ENCODE results near the gene VWA5A.
"Not testable (repeated sequence)": the region's sequence is repeated elsewhere in the genome, so short reads cannot be mapped to it uniquely, and the experiment has no call there.

Gene VWA5A

GRCh38 chr11:124160986-124161385 is 45.7 kb downstream of the VWA5A start:
- Histone ChIP-seq H3K4me2 (ENCODE audit: low read length) (no peak overlapping the region), H2AFZ (ENCODE audit: low read length) (no peak overlapping the region), H3K4me3 (ENCODE audit: low read depth, low read length, poor library complexity, severe bottlenecking) (no peak overlapping the region), H3K36me3 (ENCODE audit: insufficient read depth, low read length) (no peaks in the 10 kb centered on the region), H3K79me2 (ENCODE audit: insufficient read depth, low read length) (no peaks in the 10 kb centered on the region), H3F3A (ENCODE audit: insufficient read depth, low read length) (no peaks in the 10 kb centered on the region), H3K4me1 (ENCODE audit: insufficient read depth, low read length, severe bottlenecking) (no peaks in the 10 kb centered on the region), H3K9me3 (ENCODE audit: low read length) (no peaks in the 10 kb centered on the region), H3K9ac (ENCODE audit: low read length) (no peak overlapping the region), H3K9me2 (ENCODE audit: low read depth, low read length) (no peaks in the 10 kb centered on the region), H3K27me3 (ENCODE audit: insufficient read depth, low read length) (no peaks in the 10 kb centered on the region), H3K27ac (ENCODE audit: low read depth, low read length, poor library complexity, severe bottlenecking) (no peak overlapping the region), H4K20me1 (ENCODE audit: insufficient read depth, low read length) (no peaks in the 10 kb centered on the region)
- TF ChIP-seq, protein P1, sequence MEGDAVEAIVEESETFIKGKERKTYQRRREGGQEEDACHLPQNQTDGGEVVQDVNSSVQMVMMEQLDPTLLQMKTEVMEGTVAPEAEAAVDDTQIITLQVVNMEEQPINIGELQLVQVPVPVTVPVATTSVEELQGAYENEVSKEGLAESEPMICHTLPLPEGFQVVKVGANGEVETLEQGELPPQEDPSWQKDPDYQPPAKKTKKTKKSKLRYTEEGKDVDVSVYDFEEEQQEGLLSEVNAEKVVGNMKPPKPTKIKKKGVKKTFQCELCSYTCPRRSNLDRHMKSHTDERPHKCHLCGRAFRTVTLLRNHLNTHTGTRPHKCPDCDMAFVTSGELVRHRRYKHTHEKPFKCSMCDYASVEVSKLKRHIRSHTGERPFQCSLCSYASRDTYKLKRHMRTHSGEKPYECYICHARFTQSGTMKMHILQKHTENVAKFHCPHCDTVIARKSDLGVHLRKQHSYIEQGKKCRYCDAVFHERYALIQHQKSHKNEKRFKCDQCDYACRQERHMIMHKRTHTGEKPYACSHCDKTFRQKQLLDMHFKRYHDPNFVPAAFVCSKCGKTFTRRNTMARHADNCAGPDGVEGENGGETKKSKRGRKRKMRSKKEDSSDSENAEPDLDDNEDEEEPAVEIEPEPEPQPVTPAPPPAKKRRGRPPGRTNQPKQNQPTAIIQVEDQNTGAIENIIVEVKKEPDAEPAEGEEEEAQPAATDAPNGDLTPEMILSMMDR (IDR thresholded peaks at IDR 0.05; ENCODE audit: low read length): no peak
- TF ChIP-seq EZH2 (IDR thresholded peaks at IDR 0.05; ENCODE audit: borderline replicate concordance, low read length): no peak

DNA sequence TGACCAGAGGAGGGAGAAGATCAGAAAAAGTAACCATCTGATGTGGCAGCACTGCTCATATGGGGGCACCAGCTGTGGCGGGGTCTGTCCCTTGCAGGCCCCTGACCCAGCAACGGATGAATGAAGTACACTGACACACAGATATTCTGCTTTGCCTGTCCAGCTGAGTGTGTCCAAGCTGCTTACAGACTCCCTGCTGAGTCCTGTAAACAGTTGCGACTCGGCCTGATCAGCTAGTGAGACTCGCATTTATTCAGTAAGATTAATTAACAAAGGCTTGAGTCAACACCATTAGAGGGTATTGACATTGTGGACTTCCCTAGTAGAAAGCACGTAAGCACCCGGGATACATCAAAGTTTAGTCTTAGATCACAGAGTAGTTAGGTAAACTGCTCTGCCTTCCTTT is 52.6 kb downstream of the VWA5A start:
- Histone ChIP-seq H3F3A (ENCODE audit: insufficient read depth, low read length) (no peaks in the 10 kb centered on the region), H2AFZ (ENCODE audit: low read length) (no peak overlapping the region), H3K4me2 (ENCODE audit: low read length) (no peak overlapping the region), H3K9ac (ENCODE audit: low read length) (no peak overlapping the region), H3K9me3 (ENCODE audit: low read length) (no peaks in the 10 kb centered on the region), H3K79me2 (ENCODE audit: insufficient read depth, low read length) (no peaks in the 10 kb centered on the region), H4K20me1 (ENCODE audit: insufficient read depth, low read length) (no peaks in the 10 kb centered on the region), H3K27me3 (ENCODE audit: insufficient read depth, low read length) (no peaks in the 10 kb centered on the region), H3K4me1 (ENCODE audit: insufficient read depth, low read length, severe bottlenecking) (no peaks in the 10 kb centered on the region), H3K36me3 (ENCODE audit: insufficient read depth, low read length) (no peaks in the 10 kb centered on the region), H3K27ac (ENCODE audit: low read depth, low read length, poor library complexity, severe bottlenecking) (no peak overlapping the region), H3K9me2 (ENCODE audit: low read depth, low read length) (no peaks in the 10 kb centered on the region), H3K4me3 (ENCODE audit: low read depth, low read length, poor library complexity, severe bottlenecking) (no peak overlapping the region)
- no peak for TF ChIP-seq EZH2 (IDR thresholded peaks at IDR 0.05; ENCODE audit: borderline replicate concordance, low read length)
- TF ChIP-seq, protein P1 (IDR thresholded peaks at IDR 0.05; ENCODE audit: low read length): no peak

- no peak for TF ChIP-seq EZH2 (IDR thresholded peaks at IDR 0.05; ENCODE audit: borderline replicate concordance, low read length)
- TF ChIP-seq, protein P1 (IDR thresholded peaks at IDR 0.05; ENCODE audit: low read length): no peak
- no peaks in the 10 kb centered on the region for H3K36me3 ChIP-seq (ENCODE audit: insufficient read depth, low read length)
- no peaks in the 10 kb centered on the region for H3K4me1 ChIP-seq (ENCODE audit: insufficient read depth, low read length, severe bottlenecking)
- no peaks in the 10 kb centered on the region for H3K79me2 ChIP-seq (ENCODE audit: insufficient read depth, low read length)
- H3K9me2 ChIP-seq (ENCODE audit: low read depth, low read length): no peaks in the 10 kb centered on the region
- H3K9ac ChIP-seq (ENCODE audit: low read length): no peak overlapping the region
- no peaks in the 10 kb centered on the region for H3F3A ChIP-seq (ENCODE audit: insufficient read depth, low read length)
- H2AFZ ChIP-seq (ENCODE audit: low read length): no peak overlapping the region
- no peaks in the 10 kb centered on the region for H4K20me1 ChIP-seq (ENCODE audit: insufficient read depth, low read length)
- H3K4me2 ChIP-seq (ENCODE audit: low read length): no peak overlapping the region
- no peaks in the 10 kb centered on the region for H3K9me3 ChIP-seq (ENCODE audit: low read length)
- H3K27me3 ChIP-seq (ENCODE audit: insufficient read depth, low read length): no peaks in the 10 kb centered on the region
- H3K27ac ChIP-seq (ENCODE audit: low read depth, low read length, poor library complexity, severe bottlenecking): no peak overlapping the region
- no peak overlapping the region for H3K4me3 ChIP-seq (ENCODE audit: low read depth, low read length, poor library complexity, severe bottlenecking)
Measured at GRCh38 chr11:124168796-124169195, 53.5 kb downstream of the VWA5A start.

GRCh38 chr11:124170315-124170714 is 55.1 kb downstream of the VWA5A start:
- not testable (repeated sequence) for H3K4me3 ChIP-seq (ENCODE audit: low read depth, low read length, poor library complexity, severe bottlenecking); H2AFZ ChIP-seq (ENCODE audit: low read length); H3K36me3 ChIP-seq (ENCODE audit: insufficient read depth, low read length); H3F3A ChIP-seq (ENCODE audit: insufficient read depth, low read length); H3K27me3 ChIP-seq (ENCODE audit: insufficient read depth, low read length); H3K79me2 ChIP-seq (ENCODE audit: insufficient read depth, low read length); H3K27ac ChIP-seq (ENCODE audit: low read depth, low read length, poor library complexity, severe bottlenecking); H3K9me3 ChIP-seq (ENCODE audit: low read length); H3K4me2 ChIP-seq (ENCODE audit: low read length); H3K4me1 ChIP-seq (ENCODE audit: insufficient read depth, low read length, severe bottlenecking); H4K20me1 ChIP-seq (ENCODE audit: insufficient read depth, low read length); H3K9me2 ChIP-seq (ENCODE audit: low read depth, low read length); H3K9ac ChIP-seq (ENCODE audit: low read length)
